ENCODE results near the gene RAB39A.

Gene RAB39A

DNA sequence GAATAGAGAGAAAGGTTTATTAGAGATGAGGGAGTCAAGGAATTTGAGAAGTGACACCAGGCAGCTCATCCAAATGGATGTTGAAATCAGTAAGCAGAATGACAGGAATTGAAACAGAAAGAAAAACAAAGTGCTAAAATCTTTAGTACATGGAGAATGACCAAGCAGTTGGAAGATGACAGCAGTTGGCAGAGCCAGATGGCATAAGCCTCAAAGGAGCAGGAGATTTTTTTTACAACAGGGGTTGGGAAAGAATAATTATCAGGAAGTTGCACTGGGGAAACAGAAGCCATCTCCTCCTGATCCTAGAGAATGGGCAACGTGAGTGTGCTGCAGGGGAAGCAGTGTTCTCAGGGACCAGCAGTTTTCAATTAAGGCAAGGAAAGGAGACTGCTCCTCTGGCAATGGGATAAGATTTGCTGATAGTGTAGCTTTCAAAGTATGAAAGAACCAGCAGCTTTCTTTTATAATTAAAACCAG is 28.9 kb downstream of the RAB39A start:
- no peak overlapping the region for H3K4me2 ChIP-seq (ENCODE audit: insufficient read depth, low read length, poor library complexity, severe bottlenecking)
- no CpG with 5 or more reads among the region's 1 CpG for WGBS, 2 donors (ENCODE audit: extremely low coverage in 2 of 2, insufficient read length in 2 of 2, insufficient replicate concordance in 1 of 2)
- H3K9me3 ChIP-seq (replicated peaks in 1 of 2; ENCODE audit: control insufficient read depth in 2 of 2, insufficient read depth in 1 of 2, low read depth in 1 of 2, low read length in 2 of 2), result no peaks in the 10 kb centered on the region
- no peak overlapping the region for H2BK15ac ChIP-seq (ENCODE audit: low read length)
- no peak overlapping the region for H3K14ac ChIP-seq (ENCODE audit: low read length)
- H3K23ac ChIP-seq (ENCODE audit: low read depth, low read length, poor library complexity), result no peak overlapping the region
- H2AK5ac ChIP-seq (ENCODE audit: low read depth, low read length), result no peak overlapping the region
- no peak overlapping the region for H4K91ac ChIP-seq (ENCODE audit: low read depth, low read length, poor library complexity)
- no peak overlapping the region for H2BK120ac ChIP-seq (ENCODE audit: low read depth, low read length)
- H3K79me1 ChIP-seq (ENCODE audit: low read depth, low read length), result no peaks in the 10 kb centered on the region
- no peak overlapping the region for H3K4ac ChIP-seq (ENCODE audit: low read length)
- H2BK12ac ChIP-seq (ENCODE audit: low read length), result no peak overlapping the region
- H3K9ac ChIP-seq (ENCODE audit: low read depth, low read length, poor library complexity), result no peak overlapping the region
- H2AFZ ChIP-seq (ENCODE audit: low read length), result no peak overlapping the region
- H3K18ac ChIP-seq (ENCODE audit: low read length), result no peak overlapping the region
- no peaks in the 10 kb centered on the region for H3K4me1 ChIP-seq (ENCODE audit: control insufficient read depth in 2 of 2, insufficient read depth in 1 of 2, low read depth in 1 of 2, low read length in 2 of 2)
- no peak overlapping the region for H3K4me3 ChIP-seq (ENCODE audit: low read length in 2 of 2)
- DNase-seq (ENCODE audit: low spot score), result no peak
- H4K8ac ChIP-seq (ENCODE audit: low read depth, low read length), result no peak overlapping the region
- peaks cover 0 to 4% of the 10 kb centered on the region in 2 donors for H3K36me3 ChIP-seq (replicated peaks in 1 of 2; ENCODE audit: control insufficient read depth in 2 of 2, insufficient read depth in 2 of 2, low read length in 2 of 2)
- H3K27ac ChIP-seq (replicated peaks; ENCODE audit: low read length), result no peak overlapping the region
- no peak overlapping the region for H2BK5ac ChIP-seq (ENCODE audit: low read length)
- H3K27me3 ChIP-seq (ENCODE audit: control insufficient read depth in 3 of 3, insufficient read depth in 3 of 3, low read depth in 1 of 3, low read length in 3 of 3), result no peaks in the 10 kb centered on the region

GRCh38 chr11:107961480-107961879 is 33.2 kb downstream of the RAB39A start:
- H4K91ac ChIP-seq (ENCODE audit: low read depth, low read length, poor library complexity), result no peak overlapping the region
- no peak overlapping the region for H3K23ac ChIP-seq (ENCODE audit: low read depth, low read length, poor library complexity)
- H2BK12ac ChIP-seq (ENCODE audit: low read length), result no peak overlapping the region
- no peak overlapping the region for H3K14ac ChIP-seq (ENCODE audit: low read length)
- peaks cover 0 to 12% of the 10 kb centered on the region in 2 donors for H3K9me3 ChIP-seq (replicated peaks in 1 of 2; ENCODE audit: control insufficient read depth in 2 of 2, insufficient read depth in 1 of 2, low read depth in 1 of 2, low read length in 2 of 2)
- H3K27ac ChIP-seq (replicated peaks; ENCODE audit: low read length), result no peak overlapping the region
- no peak overlapping the region for H3K4me3 ChIP-seq (ENCODE audit: low read length in 2 of 2)
- H3K27me3 ChIP-seq (ENCODE audit: control insufficient read depth in 3 of 3, insufficient read depth in 3 of 3, low read depth in 1 of 3, low read length in 3 of 3), result no peaks in the 10 kb centered on the region
- no peak overlapping the region for H3K4ac ChIP-seq (ENCODE audit: low read length)
- no peak overlapping the region for H3K18ac ChIP-seq (ENCODE audit: low read length)
- no CpG with 5 or more reads among the region's 3 CpGs for WGBS, 2 donors (ENCODE audit: extremely low coverage in 2 of 2, insufficient read length in 2 of 2, insufficient replicate concordance in 1 of 2)
- H2AFZ ChIP-seq (ENCODE audit: low read length), result no peak overlapping the region
- H3K79me1 ChIP-seq (ENCODE audit: low read depth, low read length), result no peaks in the 10 kb centered on the region
- H3K4me1 ChIP-seq (ENCODE audit: control insufficient read depth in 2 of 2, insufficient read depth in 1 of 2, low read depth in 1 of 2, low read length in 2 of 2), result no peaks in the 10 kb centered on the region
- no peak overlapping the region for H2BK15ac ChIP-seq (ENCODE audit: low read length)
- no peak for DNase-seq (ENCODE audit: low spot score)
- H2AK5ac ChIP-seq (ENCODE audit: low read depth, low read length), result no peak overlapping the region
- H2BK120ac ChIP-seq (ENCODE audit: low read depth, low read length), result no peak overlapping the region
- H4K8ac ChIP-seq (ENCODE audit: low read depth, low read length), result no peak overlapping the region
- peaks cover 0 to 39% of the 10 kb centered on the region in 2 donors for H3K36me3 ChIP-seq (replicated peaks in 1 of 2; ENCODE audit: control insufficient read depth in 2 of 2, insufficient read depth in 2 of 2, low read length in 2 of 2)
- H3K4me2 ChIP-seq (ENCODE audit: insufficient read depth, low read length, poor library complexity, severe bottlenecking), result no peak overlapping the region
- no peak overlapping the region for H2BK5ac ChIP-seq (ENCODE audit: low read length)
- H3K9ac ChIP-seq (ENCODE audit: low read depth, low read length, poor library complexity), result no peak overlapping the region

DNA sequence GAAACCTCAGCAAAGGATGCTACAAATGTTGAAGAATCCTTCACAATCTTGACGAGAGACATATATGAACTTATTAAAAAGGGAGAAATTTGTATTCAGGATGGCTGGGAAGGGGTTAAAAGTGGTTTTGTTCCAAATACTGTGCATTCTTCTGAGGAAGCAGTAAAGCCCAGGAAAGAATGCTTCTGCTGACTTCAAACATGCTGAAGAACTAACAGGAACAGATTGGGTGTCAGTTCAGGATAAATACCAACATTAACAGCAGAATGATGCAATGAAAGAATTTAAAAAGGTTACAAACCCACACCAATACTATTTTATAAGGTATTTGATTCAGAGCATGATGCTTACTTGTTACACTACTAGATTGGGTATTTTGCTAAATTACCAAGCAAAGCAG is 33.9 kb downstream of the RAB39A start:
- WGBS, 2 donors (ENCODE audit: extremely low coverage in 2 of 2, insufficient read length in 2 of 2, insufficient replicate concordance in 1 of 2), result no CpG with 5 or more reads among the region's 1 CpG
- no peak overlapping the region for H2BK120ac ChIP-seq (ENCODE audit: low read depth, low read length)

DNA sequence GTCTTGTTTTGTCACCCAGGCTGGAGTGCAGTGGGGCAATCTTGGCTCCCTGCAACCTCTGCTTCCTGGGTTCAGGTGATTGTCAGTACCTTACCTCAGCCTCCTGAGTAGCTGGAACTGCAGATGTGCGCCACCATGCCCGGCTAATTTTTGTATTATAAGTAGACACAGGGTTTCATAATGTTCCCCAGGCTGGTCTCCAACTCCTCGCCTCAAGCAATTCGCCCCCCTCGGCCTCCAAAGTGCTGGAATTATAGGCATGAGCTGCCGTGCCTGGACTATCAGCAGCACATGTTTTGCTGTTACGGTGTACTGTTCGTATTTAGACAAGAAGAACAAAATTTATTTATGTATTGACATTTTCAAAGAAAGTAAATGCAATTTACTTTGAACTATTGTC is 34.8 kb downstream of the RAB39A start:
- H2BK120ac ChIP-seq (ENCODE audit: low read depth, low read length), result no peak overlapping the region
- no peak overlapping the region for H2BK5ac ChIP-seq (ENCODE audit: low read length)
- H3K9me3 ChIP-seq (replicated peaks in 1 of 2; ENCODE audit: control insufficient read depth in 2 of 2, insufficient read depth in 1 of 2, low read depth in 1 of 2, low read length in 2 of 2), result peaks cover 0 to 12% of the 10 kb centered on the region in 2 donors
- no peaks in the 10 kb centered on the region for H3K27me3 ChIP-seq (ENCODE audit: control insufficient read depth in 3 of 3, insufficient read depth in 3 of 3, low read depth in 1 of 3, low read length in 3 of 3)
- no peak overlapping the region for H2AFZ ChIP-seq (ENCODE audit: low read length)
- no peak overlapping the region for H4K8ac ChIP-seq (ENCODE audit: low read depth, low read length)
- no peak for DNase-seq (ENCODE audit: low spot score)
- H3K4me1 ChIP-seq (ENCODE audit: control insufficient read depth in 2 of 2, insufficient read depth in 1 of 2, low read depth in 1 of 2, low read length in 2 of 2), result no peaks in the 10 kb centered on the region
- no peak overlapping the region for H3K18ac ChIP-seq (ENCODE audit: low read length)
- no peak overlapping the region for H2AK5ac ChIP-seq (ENCODE audit: low read depth, low read length)
- H3K27ac ChIP-seq (replicated peaks; ENCODE audit: low read length), result no peak overlapping the region
- no peak overlapping the region for H2BK12ac ChIP-seq (ENCODE audit: low read length)
- H3K4me3 ChIP-seq (ENCODE audit: low read length in 2 of 2), result no peak overlapping the region
- no peak overlapping the region for H4K91ac ChIP-seq (ENCODE audit: low read depth, low read length, poor library complexity)
- H3K36me3 ChIP-seq (replicated peaks in 1 of 2; ENCODE audit: control insufficient read depth in 2 of 2, insufficient read depth in 2 of 2, low read length in 2 of 2), result peaks cover 0 to 48% of the 10 kb centered on the region in 2 donors
- H3K9ac ChIP-seq (ENCODE audit: low read depth, low read length, poor library complexity), result no peak overlapping the region
- no peak overlapping the region for H3K23ac ChIP-seq (ENCODE audit: low read depth, low read length, poor library complexity)
- no peaks in the 10 kb centered on the region for H3K79me1 ChIP-seq (ENCODE audit: low read depth, low read length)
- no peak overlapping the region for H2BK15ac ChIP-seq (ENCODE audit: low read length)
- H3K14ac ChIP-seq (ENCODE audit: low read length), result no peak overlapping the region
- H3K4ac ChIP-seq (ENCODE audit: low read length), result no peak overlapping the region
- WGBS, 2 donors (ENCODE audit: extremely low coverage in 2 of 2, insufficient read length in 2 of 2, insufficient replicate concordance in 1 of 2), result no CpG with 5 or more reads among the region's 8 CpGs
- no peak overlapping the region for H3K4me2 ChIP-seq (ENCODE audit: insufficient read depth, low read length, poor library complexity, severe bottlenecking)

More for the DNA sequence above, 33.9 kb downstream of the RAB39A start:
- Histone ChIP-seq H2BK12ac (ENCODE audit: low read length) (no peak overlapping the region), H2AFZ (ENCODE audit: low read length) (no peak overlapping the region), H3K27ac (replicated peaks; ENCODE audit: low read length) (no peak overlapping the region), H3K4me3 (ENCODE audit: low read length in 2 of 2) (no peak overlapping the region), H2BK5ac (ENCODE audit: low read length) (no peak overlapping the region), H3K4me1 (ENCODE audit: control insufficient read depth in 2 of 2, insufficient read depth in 1 of 2, low read depth in 1 of 2, low read length in 2 of 2) (no peaks in the 10 kb centered on the region), H3K23ac (ENCODE audit: low read depth, low read length, poor library complexity) (no peak overlapping the region), H2BK15ac (ENCODE audit: low read length) (no peak overlapping the region), H3K79me1 (ENCODE audit: low read depth, low read length) (no peaks in the 10 kb centered on the region), H3K18ac (ENCODE audit: low read length) (no peak overlapping the region), H2AK5ac (ENCODE audit: low read depth, low read length) (no peak overlapping the region), H3K9ac (ENCODE audit: low read depth, low read length, poor library complexity) (no peak overlapping the region), H3K4ac (ENCODE audit: low read length) (no peak overlapping the region), H3K14ac (ENCODE audit: low read length) (no peak overlapping the region), H3K27me3 (ENCODE audit: control insufficient read depth in 3 of 3, insufficient read depth in 3 of 3, low read depth in 1 of 3, low read length in 3 of 3) (no peaks in the 10 kb centered on the region), H3K36me3 (replicated peaks in 1 of 2; ENCODE audit: control insufficient read depth in 2 of 2, insufficient read depth in 2 of 2, low read length in 2 of 2) (peaks cover 0 to 41% of the 10 kb centered on the region in 2 donors), H4K8ac (ENCODE audit: low read depth, low read length) (no peak overlapping the region), H3K9me3 (replicated peaks in 1 of 2; ENCODE audit: control insufficient read depth in 2 of 2, insufficient read depth in 1 of 2, low read depth in 1 of 2, low read length in 2 of 2) (peaks cover 0 to 12% of the 10 kb centered on the region in 2 donors), H3K4me2 (ENCODE audit: insufficient read depth, low read length, poor library complexity, severe bottlenecking) (no peak overlapping the region), H4K91ac (ENCODE audit: low read depth, low read length, poor library complexity) (no peak overlapping the region)
- no peak for DNase-seq (ENCODE audit: low spot score)

All from neuronal stem cell (in vitro differentiated cells).